H1 (cell line): ENCODE results near the gene ZBTB7B.

Experiments used
- CREB1 ChIP-seq: IDR thresholded peaks from 2 replicates; pipeline ENCODE4 v1.6.1; 2012; ENCODE audit warnings: inconsistent platforms
- CTCF ChIP-seq, 3 experiments: IDR thresholded peaks; 1 replicate in 2 of 3; 2 replicates in 1 of 3; pipeline versions ENCODE4 v1.5.1 to v1.6.1; 2011; ENCODE audit warnings: low read length in 3 of 3, mild to moderate bottlenecking in 3 of 3, inconsistent platforms in 2 of 3, low read depth in 1 of 3, moderate library complexity in 1 of 3; ENCODE audit not compliant: insufficient read depth in 1 of 3; ENCODE audit errors: control extremely low read depth in 1 of 3
- EZH2 ChIP-seq: fragments of 200-600 bp; sonication (generic); IDR thresholded peaks from 2 replicates; pipeline ENCODE4 v1.7.1; 2012; ENCODE audit warnings: low read depth, mild to moderate bottlenecking, moderate library complexity, low read length, inconsistent platforms; ENCODE audit not compliant: severe bottlenecking
- GABPA ChIP-seq: IDR thresholded peaks from 2 replicates; pipeline ENCODE4 v1.6.1; 2011; ENCODE audit warnings: mild to moderate bottlenecking, low read length, moderate library complexity, borderline replicate concordance; ENCODE audit not compliant: insufficient read depth
- MAX ChIP-seq: IDR thresholded peaks from 2 replicates; pipeline ENCODE4 v1.6.1; 2012; ENCODE audit warnings: inconsistent platforms
- POLR2AphosphoS5 ChIP-seq: IDR thresholded peaks from 2 replicates; pipeline ENCODE4 v1.6.1; 2011; ENCODE audit warnings: low read depth, low read length
- TAF1 ChIP-seq: IDR thresholded peaks from 2 replicates; pipeline ENCODE4 v1.6.1; 2011; ENCODE audit warnings: mild to moderate bottlenecking, low read depth, low read length

- TF ChIP-seq CTCF (IDR thresholded peaks at IDR 0.05; ENCODE audit: control extremely low read depth in 1 of 3, insufficient read depth in 1 of 3, low read depth in 1 of 3, low read length in 3 of 3) (no peak), TAF1 (no peak), POLR2AphosphoS5 (no peak), EZH2 (no peak), MAX (no peak), CREB1 (no peak), GABPA (no peak)
These were observed 8.0 kb upstream of the ZBTB7B start for GRCh38 chr1:154994591-154994990.
